ENCODE data around the gene DDX23. TPM values are rescaled to one million over a fixed set of nuclear protein-coding genes. Genes with fewer than 3 reads are reported as not detected.
"Not testable (repeated sequence)": the region's sequence is repeated elsewhere in the genome, so short reads cannot be mapped to it uniquely, and the experiment has no call there.

The DDX23 gene
- total and polyA plus RNA-seq, 7 experiments from 2014 or later = 32.8 to 160 (median 90.9) TPM

DNA sequence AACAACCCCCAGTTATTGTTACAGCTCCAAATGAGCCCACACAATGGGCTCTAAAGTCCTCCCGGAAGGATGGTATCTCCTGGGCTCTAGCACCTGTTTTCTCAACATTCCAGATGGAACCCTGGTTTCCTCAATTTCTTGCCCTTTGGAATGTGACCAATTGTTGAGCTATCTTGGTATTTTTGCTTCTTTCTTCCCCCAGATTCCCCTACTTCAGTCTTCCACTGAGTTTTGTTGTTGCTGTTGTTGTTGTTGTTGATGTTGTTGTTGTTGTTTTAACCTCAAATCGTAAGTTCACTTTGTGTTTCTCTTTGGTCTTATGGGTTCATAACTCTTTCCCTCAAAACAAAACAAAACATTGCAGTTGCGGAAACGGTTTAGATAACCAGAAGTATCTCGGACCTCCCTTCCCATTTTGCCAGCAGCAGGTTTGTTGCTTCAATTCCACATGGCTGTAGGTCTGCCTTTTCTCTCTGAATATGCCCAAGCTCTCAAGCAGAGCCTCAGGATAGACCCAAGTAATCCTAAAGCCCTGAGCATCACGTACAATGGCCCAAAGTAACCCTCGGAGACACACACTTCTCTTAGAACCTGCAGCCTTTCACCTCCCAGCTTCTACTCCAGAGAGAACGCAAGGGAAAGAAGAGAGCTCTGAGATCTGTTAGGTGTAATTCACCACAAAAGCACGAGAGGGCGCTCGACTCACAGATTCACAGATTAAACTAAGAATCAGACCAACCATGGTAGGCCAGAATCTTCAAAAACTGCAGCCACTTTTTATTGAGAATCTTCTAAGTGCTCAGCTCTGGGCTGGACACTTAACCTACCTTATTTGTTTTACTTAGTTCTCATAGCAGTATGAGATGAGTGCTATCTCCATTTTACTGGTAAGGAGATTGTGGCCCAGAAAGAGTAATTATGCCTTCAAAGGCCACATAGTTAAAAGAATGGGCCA is 1.0 kb upstream of the DDX23 start:
- CTCF ChIA-PET = interaction anchor here (0.6 to 4.1 kb wide), 38 partner anchors 10 to 382 kb away, joined by 3 to 78 read pairs (median 5); partner anchors contain the start of genes ARF3 and RND1
- DNase-seq (peak; percentile 67 to 90 (median 87)), ATAC-seq (peak; percentile 62)
- Histone ChIP-seq H3K4me1 (ENCODE audit: control insufficient read depth in 2 of 2, insufficient read depth in 2 of 2, low read length in 2 of 2) (peaks cover 18 to 24% of the 10 kb centered on the region in 2 donors), H3K9me3 (ENCODE audit: control insufficient read depth in 2 of 3, low read length in 3 of 3) (no peaks in the 10 kb centered on the region), H3K36me3 (ENCODE audit: control insufficient read depth in 2 of 3, insufficient read depth in 3 of 3, low read length in 3 of 3) (peaks cover 5 to 12% (median 6%) of the 10 kb centered on the region in 3 experiments), H3K27me3 (ENCODE audit: control insufficient read depth in 2 of 2, insufficient read depth in 2 of 2, low read length in 2 of 2) (no peaks in the 10 kb centered on the region), H3K4me3 (ENCODE audit: low read length) (peak overlapping the region; percentile 96), H3K27ac (ENCODE audit: low read depth, low read length) (peak overlapping the region; percentile 93)
- Mint-ChIP-seq H3K27me3 (no peaks in the 10 kb centered on the region), H3K4me1 (peaks cover 27 to 42% (median 36%) of the 10 kb centered on the region in 7 donors), H3K9me3 (no peaks in the 10 kb centered on the region), H3K4me3 (peak overlapping the region; percentile 89 to 99 (median 98)), H3K27ac (peak overlapping the region; percentile 89 to 100 (median 98)), H3K36me3 (peaks cover 4 to 13% (median 10%) of the 10 kb centered on the region in 5 donors)
- POLR2A ChIA-PET = interaction anchor here (0.8 to 3.3 kb wide), 24 partner anchors 9 to 654 kb away, joined by 3 to 56 read pairs (median 6); partner anchors contain the start of genes ARF3, FKBP11, RND1 and TUBA1A
- intact Hi-C loops (cut with micrococcal nuclease) = loop anchor here (1.0 to 5.0 kb wide), 22 partner anchors 12 to 1909 kb away; partner anchors contain the start of genes ARF3 (in 2 of the 2), CCNT1 (in 2 of the 2), KANSL2 (in 2 of the 2) and PRKAG1 (in 2 of the 2)

GRCh38 chr12:48842021-48842420 is 9.9 kb downstream of the DDX23 start:
- H3K4me1 ChIP-seq (ENCODE audit: control insufficient read depth in 2 of 2, insufficient read depth in 2 of 2, low read length in 2 of 2); intact Hi-C loops (cut with micrococcal nuclease): not testable (repeated sequence)
- H3K36me3 Mint-ChIP-seq = peaks cover 7 to 38% (median 28%) of the 10 kb centered on the region in 5 donors

GRCh38 chr12:48838048-48838447 is 13.9 kb downstream of the DDX23 start:
- ChIA-PET POLR2A (no interaction called here), CTCF (interaction anchor here (0.6 to 0.7 kb wide), 2 partner anchors 92 to 474 kb away, joined by 3 to 4 read pairs; no protein-coding TSS in a partner anchor)
- Mint-ChIP-seq H3K36me3 (peaks cover 11 to 48% (median 23%) of the 10 kb centered on the region in 5 donors), H3K27me3 (no peaks in the 10 kb centered on the region), H3K4me3 (no peak overlapping the region), H3K9me3 (no peaks in the 10 kb centered on the region), H3K27ac (peak overlapping the region in 1 of 9 donors; percentile 8), H3K4me1 (no peaks in the 10 kb centered on the region)
- Histone ChIP-seq H3K4me3 (ENCODE audit: low read length) (no peak overlapping the region), H3K27ac (ENCODE audit: low read depth, low read length) (no peak overlapping the region), H3K4me1 (ENCODE audit: control insufficient read depth in 2 of 2, insufficient read depth in 2 of 2, low read length in 2 of 2) (no peaks in the 10 kb centered on the region), H3K9me3 (ENCODE audit: control insufficient read depth in 2 of 3, low read length in 3 of 3) (no peaks in the 10 kb centered on the region), H3K27me3 (ENCODE audit: control insufficient read depth in 2 of 2, insufficient read depth in 2 of 2, low read length in 2 of 2) (no peaks in the 10 kb centered on the region), H3K36me3 (ENCODE audit: control insufficient read depth in 2 of 3, insufficient read depth in 3 of 3, low read length in 3 of 3) (peaks cover 24 to 80% (median 29%) of the 10 kb centered on the region in 3 experiments)
- intact Hi-C loops (cut with micrococcal nuclease) = no loop called here
- ATAC-seq = no peak
- no peak for DNase-seq

More at GRCh38 chr12:48842021-48842420, 9.9 kb downstream of the DDX23 start:
- CTCF ChIA-PET; ATAC-seq; POLR2A ChIA-PET; H3K27me3 ChIP-seq (ENCODE audit: control insufficient read depth in 2 of 2, insufficient read depth in 2 of 2, low read length in 2 of 2); H3K9me3 Mint-ChIP-seq; DNase-seq; H3K4me3 Mint-ChIP-seq; H3K27ac ChIP-seq (ENCODE audit: low read depth, low read length); H3K27me3 Mint-ChIP-seq; H3K9me3 ChIP-seq (ENCODE audit: control insufficient read depth in 2 of 3, low read length in 3 of 3); H3K4me3 ChIP-seq (ENCODE audit: low read length); H3K27ac Mint-ChIP-seq: not testable (repeated sequence)
- H3K4me1 Mint-ChIP-seq = peaks cover 6 to 13% (median 8%) of the 10 kb centered on the region in 7 donors
- H3K36me3 ChIP-seq (ENCODE audit: control insufficient read depth in 2 of 3, insufficient read depth in 3 of 3, low read length in 3 of 3) = peaks cover 35 to 78% (median 36%) of the 10 kb centered on the region in 3 experiments

DNA sequence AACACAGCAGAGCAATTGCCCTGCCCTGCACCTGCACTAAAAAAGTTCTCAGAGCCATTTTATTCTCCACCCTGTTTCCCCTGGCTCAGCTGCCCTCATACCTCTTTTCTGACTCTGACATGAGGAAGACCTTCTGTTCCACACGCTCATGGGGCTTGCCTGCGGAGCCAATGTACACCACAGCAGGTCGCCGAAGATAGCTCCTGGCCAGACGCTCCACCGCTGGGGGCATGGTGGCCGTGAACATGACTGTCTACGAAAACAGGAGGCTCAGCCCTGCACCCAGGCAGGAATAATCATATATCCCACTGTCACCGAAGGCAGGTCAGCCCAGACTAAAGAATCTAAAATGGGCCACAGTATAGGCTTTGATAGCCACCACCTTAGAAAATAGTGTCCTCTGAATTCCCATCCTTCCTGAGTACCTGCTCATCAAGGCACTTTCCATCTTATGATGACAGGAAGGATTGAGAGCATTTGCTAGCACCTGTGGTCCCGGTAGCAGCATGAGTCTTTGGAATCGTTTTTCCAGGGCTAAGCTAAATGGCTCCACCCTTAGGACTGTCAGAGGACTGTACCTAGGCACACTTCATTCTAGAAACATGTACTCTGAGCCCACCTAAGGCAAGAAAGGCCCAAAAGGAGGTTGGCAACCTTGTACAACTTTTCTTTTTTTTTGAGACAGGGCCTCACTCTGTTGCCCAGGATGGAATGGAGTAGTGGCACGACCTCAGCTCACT is 19.5 kb downstream of the DDX23 start:
- no peaks in the 10 kb centered on the region for H3K27me3 ChIP-seq (ENCODE audit: control insufficient read depth in 2 of 2, insufficient read depth in 2 of 2, low read length in 2 of 2)
- Mint-ChIP-seq H3K27me3 (no peaks in the 10 kb centered on the region), H3K4me1 (peaks cover 0 to 6% (median 1%) of the 10 kb centered on the region in 7 donors), H3K36me3 (peaks cover 16 to 55% (median 23%) of the 10 kb centered on the region in 5 donors), H3K9me3 (no peaks in the 10 kb centered on the region), H3K4me3 (no peak overlapping the region), H3K27ac (peak overlapping the region in 1 of 9 donors; percentile 7)
- ChIA-PET POLR2A (no interaction called here), CTCF (no interaction called here)
- intact Hi-C loops (cut with micrococcal nuclease) = no loop called here
- no peak for DNase-seq
- H3K4me3 ChIP-seq (ENCODE audit: low read length) = no peak overlapping the region
- no peak overlapping the region for H3K27ac ChIP-seq (ENCODE audit: low read depth, low read length)
- no peaks in the 10 kb centered on the region for H3K9me3 ChIP-seq (ENCODE audit: control insufficient read depth in 2 of 3, low read length in 3 of 3)
- no peak for ATAC-seq
- H3K36me3 ChIP-seq (ENCODE audit: control insufficient read depth in 2 of 3, insufficient read depth in 3 of 3, low read length in 3 of 3) = peaks cover 14 to 95% (median 19%) of the 10 kb centered on the region in 3 experiments
- H3K4me1 ChIP-seq (ENCODE audit: control insufficient read depth in 2 of 2, insufficient read depth in 2 of 2, low read length in 2 of 2) = no peaks in the 10 kb centered on the region

GRCh38 chr12:48831257-48831656 is 20.7 kb downstream of the DDX23 start:
- H3K27ac ChIP-seq (ENCODE audit: low read depth, low read length) = no peak overlapping the region
- Mint-ChIP-seq H3K9me3 (no peaks in the 10 kb centered on the region), H3K36me3 (peaks cover 12 to 42% (median 17%) of the 10 kb centered on the region in 5 donors), H3K27me3 (no peaks in the 10 kb centered on the region), H3K27ac (peak overlapping the region in 1 of 9 donors; percentile 91), H3K4me3 (no peak overlapping the region), H3K4me1 (peaks cover 0 to 6% (median 1%) of the 10 kb centered on the region in 7 donors)
- intact Hi-C loops (cut with micrococcal nuclease) = no loop called here
- H3K4me1 ChIP-seq (ENCODE audit: control insufficient read depth in 2 of 2, insufficient read depth in 2 of 2, low read length in 2 of 2) = no peaks in the 10 kb centered on the region
- no peak for DNase-seq
- peaks cover 8 to 83% (median 18%) of the 10 kb centered on the region in 3 experiments for H3K36me3 ChIP-seq (ENCODE audit: control insufficient read depth in 2 of 3, insufficient read depth in 3 of 3, low read length in 3 of 3)
- no peaks in the 10 kb centered on the region for H3K9me3 ChIP-seq (ENCODE audit: control insufficient read depth in 2 of 3, low read length in 3 of 3)
- CTCF ChIA-PET = interaction anchor here (0.8 kb wide), 1 partner anchor 14 kb away, joined by 3 read pairs; no protein-coding TSS in a partner anchor
- POLR2A ChIA-PET = interaction anchor here (0.5 to 1.4 kb wide), 2 partner anchors 16 to 1697 kb away, joined by 3 to 4 read pairs; no protein-coding TSS in a partner anchor
- no peak overlapping the region for H3K4me3 ChIP-seq (ENCODE audit: low read length)
- H3K27me3 ChIP-seq (ENCODE audit: control insufficient read depth in 2 of 2, insufficient read depth in 2 of 2, low read length in 2 of 2) = no peaks in the 10 kb centered on the region
- ATAC-seq = no peak

Data from naive thymus-derived CD4-positive, alpha-beta T cell (primary cell).